ENCODE measurements around the gene BPIFB4. TPM values are rescaled to one million over a fixed set of nuclear protein-coding genes. Genes with fewer than 3 reads are reported as not detected.

Gene BPIFB4
- total and polyA plus RNA-seq, 10 donors: not detected

- no peaks in the 10 kb centered on the region for H3K4me1 ChIP-seq
- 63 to 84% (median 73%) methylated on average over 5 to 6 of the region's 6 CpGs for WGBS, 5 donors
- H3K4me3 ChIP-seq: no peak overlapping the region
- H3K36me3 ChIP-seq: no peaks in the 10 kb centered on the region
- intact Hi-C loops (cut with DNase I; ENCODE audit: low total_unique reads): no loop called here
- DNase-seq: peak; percentile 45
- H3K9me3 ChIP-seq: no peaks in the 10 kb centered on the region
- peaks cover 0 to 15% (median 0%) of the 10 kb centered on the region in 7 donors for H3K27me3 ChIP-seq (replicated peaks in 1 of 7)
- no peak overlapping the region for H3K27ac ChIP-seq
- TF ChIP-seq POLR2A (IDR thresholded peaks at IDR 0.05) (no peak), CTCF (IDR thresholded peaks at IDR 0.05 in 8 of 11, conservative IDR thresholded peaks at IDR 0.05 in 3 of 11) (peak in 6 of 11 experiments; percentile 15 to 55 (median 31))
These were observed 2.6 kb upstream of the BPIFB4 start for GRCh38 chr20:33076662-33077372.

GRCh38 chr20:33081411-33082154 is 2.1 kb downstream of the BPIFB4 start:
- no peaks in the 10 kb centered on the region for H3K9me3 ChIP-seq
- DNase-seq: peak; percentile 48
- no peaks in the 10 kb centered on the region for H3K36me3 ChIP-seq
- no peak overlapping the region for H3K4me3 ChIP-seq
- H3K27ac ChIP-seq: no peak overlapping the region
- TF ChIP-seq CTCF (IDR thresholded peaks at IDR 0.05 in 8 of 11, conservative IDR thresholded peaks at IDR 0.05 in 3 of 11): no peak
- no peak for TF ChIP-seq POLR2A (IDR thresholded peaks at IDR 0.05)
- TF ChIP-seq POLR2AphosphoS5 (IDR thresholded peaks at IDR 0.05): no peak
- H3K27me3 ChIP-seq (replicated peaks in 1 of 7): peaks cover 0 to 12% (median 0%) of the 10 kb centered on the region in 7 donors
- no peaks in the 10 kb centered on the region for H3K4me1 ChIP-seq
- intact Hi-C loops (cut with DNase I; ENCODE audit: low total_unique reads): no loop called here
- WGBS, 5 donors: 55 to 80% (median 75%) methylated on average over 5 to 7 of the region's 7 CpGs

GRCh38 chr20:33082546-33082945 is 3.1 kb downstream of the BPIFB4 start:
- H3K27me3 ChIP-seq (replicated peaks in 1 of 7): peaks cover 0 to 4% (median 0%) of the 10 kb centered on the region in 7 donors
- intact Hi-C loops (cut with DNase I; ENCODE audit: low total_unique reads): no loop called here
- peak; percentile 16 for DNase-seq
- no peak overlapping the region for H3K27ac ChIP-seq
- no peaks in the 10 kb centered on the region for H3K9me3 ChIP-seq
- no peaks in the 10 kb centered on the region for H3K36me3 ChIP-seq
- TF ChIP-seq POLR2A (IDR thresholded peaks at IDR 0.05) (no peak), CTCF (IDR thresholded peaks at IDR 0.05 in 8 of 11, conservative IDR thresholded peaks at IDR 0.05 in 3 of 11) (no peak), POLR2AphosphoS5 (IDR thresholded peaks at IDR 0.05) (no peak)
- WGBS, 5 donors: 70 to 84% (median 76%) methylated on average over 6 of the region's 6 CpGs
- H3K4me3 ChIP-seq: no peak overlapping the region
- no peaks in the 10 kb centered on the region for H3K4me1 ChIP-seq
